Caki2 (cell line): ENCODE results near the gene TEX261. TPM values are rescaled to one million over a fixed set of nuclear protein-coding genes. Genes with fewer than 3 reads are reported as not detected.

ENCODE experiments used
- DNase-seq: peaks from one replicate; pipeline ENCODE4 v3.0.0-alpha.2; 2015; ENCODE audit warnings: low read depth
- in situ Hi-C: cut with HindIII; loops from 2 replicates; pipeline ENCODE4 v1.10.0; 2016; ENCODE audit warnings: low sequenced_read_pairs, low pct_unique_long_range_greater_than_20kb, mixed read lengths
- total RNA-seq: library from RNA; depleted of rRNA; stranded (reverse); fragments of >200 nt; shearing (Covaris generic); gene quantifications from 2 replicates; pipeline ENCODE4 v1.2.3, GENCODE V29; 2014; ENCODE audit warnings: low replicate concordance

Gene TEX261
- total RNA-seq, 1 experiment from 2014 or later: 33.2 TPM

DNA sequence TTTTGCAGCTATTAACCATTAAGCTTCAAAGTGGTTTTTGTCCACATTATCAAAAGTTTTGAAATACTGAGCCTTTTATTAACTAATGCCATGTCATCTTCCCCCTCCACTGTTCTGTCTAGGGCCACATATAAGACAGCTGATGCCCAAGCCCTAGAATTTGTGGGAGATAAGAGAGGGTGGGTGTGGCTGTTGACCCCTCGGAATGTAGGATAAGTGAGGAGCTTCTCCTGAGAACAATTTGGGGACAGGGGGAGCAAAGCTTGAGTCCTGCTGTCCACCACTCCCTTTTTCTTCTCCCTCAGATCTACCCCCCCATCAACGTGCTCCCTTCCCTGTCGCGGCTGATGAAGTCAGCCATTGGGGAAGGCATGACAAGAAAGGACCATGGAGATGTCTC is 30.5 kb downstream of the TEX261 start:
- in situ Hi-C loops: no loop called here
- no peak for DNase-seq

DNA sequence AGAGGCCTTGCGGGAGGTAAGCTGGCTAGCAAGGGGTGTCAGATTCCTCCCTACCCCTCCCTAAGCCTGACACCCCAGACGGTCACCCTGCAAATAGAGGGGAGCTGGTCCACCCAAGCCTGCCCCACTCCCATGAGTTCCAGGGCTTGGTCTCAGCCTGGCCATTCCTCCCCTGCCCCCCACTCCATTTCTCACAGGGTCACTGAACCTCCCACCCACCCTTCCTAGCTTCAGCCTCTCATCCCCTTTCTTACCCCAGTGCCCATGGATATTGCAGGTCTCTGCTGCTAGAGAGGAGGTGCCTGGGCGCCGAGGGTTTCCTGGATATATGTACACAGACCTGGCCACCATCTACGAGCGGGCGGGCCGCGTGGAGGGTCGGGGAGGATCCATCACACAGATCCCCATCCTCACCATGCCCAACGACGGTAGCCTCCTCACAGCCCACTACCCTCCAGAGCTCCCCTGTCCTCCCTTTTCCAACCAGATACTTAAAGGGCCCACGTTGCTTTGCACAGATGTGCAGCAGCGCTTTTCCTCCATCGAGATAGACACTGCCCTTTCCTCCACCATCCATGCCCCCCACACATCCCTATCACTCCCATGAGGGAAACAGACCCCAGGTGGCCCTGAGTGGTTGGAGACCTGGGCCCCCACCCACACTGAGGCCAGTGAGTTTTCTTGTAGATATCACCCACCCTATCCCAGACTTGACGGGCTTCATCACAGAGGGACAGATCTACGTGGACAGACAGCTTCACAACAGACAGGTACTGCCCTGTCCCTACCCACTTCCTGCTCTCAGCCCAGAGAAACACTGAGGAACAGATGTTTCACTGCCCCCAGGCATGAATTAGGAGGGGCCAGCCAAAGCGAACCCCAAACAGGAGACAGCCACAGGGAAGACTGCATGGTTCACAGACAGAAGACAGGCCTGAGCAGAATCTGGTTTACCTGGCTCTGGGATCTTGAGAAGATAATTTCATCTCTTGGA is 31.5 kb downstream of the TEX261 start:
- DNase-seq: no peak
- in situ Hi-C loops: no loop called here

DNA sequence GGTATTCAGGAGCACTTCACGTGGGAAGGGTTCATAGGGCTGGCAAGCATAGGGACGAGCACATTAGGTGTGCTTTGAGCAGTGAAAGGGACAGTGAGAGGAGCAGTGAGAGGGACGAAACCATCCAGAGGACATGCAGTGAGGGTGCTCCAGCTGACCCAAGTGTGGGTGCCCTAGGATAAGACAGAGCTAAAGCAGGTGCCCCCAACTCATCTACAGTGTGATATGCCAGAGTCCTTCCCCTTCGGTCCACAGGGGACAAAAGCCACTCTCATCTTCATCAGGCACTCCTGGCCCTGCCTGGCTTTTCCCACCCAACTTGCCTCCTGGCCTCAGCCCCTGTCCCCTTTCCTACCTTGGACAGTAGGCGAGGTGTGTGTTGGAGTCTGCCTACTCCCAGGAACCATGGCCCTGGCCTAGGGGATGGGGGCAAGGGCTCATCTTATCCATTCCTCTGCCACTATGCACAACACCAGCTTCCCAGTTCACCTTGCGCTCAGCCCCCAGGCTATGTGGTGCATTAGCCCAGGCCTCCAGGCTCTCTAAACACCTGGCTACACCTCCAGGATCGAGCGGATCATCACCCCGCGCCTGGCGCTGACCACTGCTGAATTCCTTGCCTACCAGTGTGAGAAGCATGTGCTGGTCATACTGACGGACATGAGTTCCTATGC is 32.3 kb downstream of the TEX261 start:
- DNase-seq: no peak
- in situ Hi-C loops: no loop called here

DNA sequence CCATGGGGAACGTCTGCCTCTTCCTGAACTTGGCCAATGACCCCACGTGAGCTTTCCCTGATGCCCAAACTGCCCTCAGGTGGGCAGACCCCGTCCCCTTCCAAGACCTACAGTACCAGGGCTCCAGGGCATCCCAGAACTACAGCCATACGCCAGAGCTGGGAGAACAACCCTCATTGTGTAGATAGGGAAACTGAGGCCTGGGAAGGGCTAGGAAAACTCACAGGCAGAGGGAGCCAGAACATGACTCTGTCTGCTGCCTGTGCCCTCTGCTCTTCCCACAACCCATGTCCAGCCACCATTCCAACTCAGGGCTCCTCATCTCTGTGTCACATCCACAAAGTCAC is 33.1 kb downstream of the TEX261 start:
- no peak for DNase-seq
- in situ Hi-C loops: no loop called here

DNA sequence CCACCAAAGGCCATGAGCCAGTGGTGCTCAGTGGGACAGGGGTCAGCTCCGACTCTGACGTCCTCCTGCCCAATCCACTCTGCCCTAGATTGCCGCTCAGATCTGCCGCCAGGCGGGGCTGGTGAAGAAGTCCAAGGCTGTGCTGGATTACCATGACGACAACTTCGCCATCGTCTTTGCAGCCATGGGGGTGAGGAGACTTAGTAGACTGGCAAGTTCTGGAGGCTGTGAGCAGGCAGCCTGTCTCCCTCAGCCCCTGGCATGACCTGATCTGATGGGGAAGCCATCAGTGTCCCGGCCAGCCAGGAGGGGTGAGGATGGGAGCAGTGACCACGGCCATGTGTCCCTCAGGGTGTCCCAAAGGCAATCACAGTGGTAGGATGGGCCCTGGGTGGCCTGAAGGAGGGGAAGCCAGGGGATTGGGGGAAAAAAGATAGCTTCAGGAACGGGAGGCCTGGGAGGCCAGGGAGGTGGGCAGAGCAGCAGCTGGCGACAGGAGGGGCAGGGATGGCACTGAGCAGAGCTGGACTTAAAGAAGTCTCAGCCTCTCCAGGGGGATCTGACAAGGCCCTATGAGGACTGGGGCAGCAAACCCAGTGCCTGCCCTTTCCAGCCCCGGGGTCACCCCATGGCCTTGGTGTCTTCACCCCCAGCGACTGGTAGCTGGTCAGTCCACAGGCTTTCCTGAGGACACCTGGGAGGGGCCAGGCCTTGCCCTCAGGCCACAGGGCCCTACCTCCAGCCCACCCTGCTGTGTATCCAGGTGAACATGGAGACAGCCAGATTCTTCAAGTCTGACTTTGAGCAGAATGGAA is 33.6 kb downstream of the TEX261 start:
- in situ Hi-C loops: no loop called here
- DNase-seq: no peak

DNA sequence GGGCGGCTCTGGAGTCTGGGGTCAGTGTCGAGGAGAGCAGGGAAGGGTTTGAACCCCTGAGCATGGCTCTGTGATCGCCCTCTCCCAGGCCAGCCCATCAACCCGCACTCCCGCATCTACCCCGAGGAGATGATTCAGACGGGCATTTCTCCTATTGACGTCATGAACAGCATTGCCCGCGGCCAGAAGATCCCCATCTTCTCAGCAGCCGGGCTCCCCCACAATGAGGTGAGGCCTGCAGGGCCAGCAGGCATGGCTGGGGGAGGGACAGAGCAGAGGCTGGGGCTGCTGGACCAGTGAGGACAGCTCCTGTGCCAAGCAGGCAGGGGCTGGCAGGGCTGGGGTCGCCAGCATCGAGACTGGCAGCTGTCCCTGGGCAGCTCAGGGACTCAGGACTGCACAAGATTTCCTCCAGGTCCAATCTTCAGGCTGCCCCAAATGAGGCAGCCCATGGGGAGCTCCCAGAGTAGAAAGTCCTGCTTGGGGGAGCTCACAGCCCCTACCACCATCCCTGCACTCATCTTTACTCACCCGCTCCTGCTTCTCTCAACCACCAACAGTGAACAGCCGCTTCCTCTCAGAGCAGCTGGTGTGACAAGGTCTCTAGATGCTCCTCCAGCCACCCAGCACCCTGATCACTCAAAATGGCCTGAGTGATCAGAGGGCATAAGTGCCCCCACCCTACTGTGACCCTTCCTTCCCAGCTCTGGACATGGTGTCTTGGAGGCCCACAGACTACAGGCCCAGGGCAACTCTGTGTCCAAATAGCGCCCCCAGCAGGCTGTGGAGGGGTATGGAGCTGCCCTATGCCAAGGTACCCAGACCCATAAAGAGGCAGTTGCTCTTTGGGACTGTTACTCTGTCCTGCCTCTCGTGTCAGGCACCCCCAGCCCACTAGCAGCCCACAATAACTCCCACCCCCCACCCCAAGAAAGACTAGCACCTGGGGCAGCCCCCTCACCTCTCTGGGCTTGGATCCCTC is 34.5 kb downstream of the TEX261 start:
- in situ Hi-C loops: no loop called here
- DNase-seq: no peak

DNA sequence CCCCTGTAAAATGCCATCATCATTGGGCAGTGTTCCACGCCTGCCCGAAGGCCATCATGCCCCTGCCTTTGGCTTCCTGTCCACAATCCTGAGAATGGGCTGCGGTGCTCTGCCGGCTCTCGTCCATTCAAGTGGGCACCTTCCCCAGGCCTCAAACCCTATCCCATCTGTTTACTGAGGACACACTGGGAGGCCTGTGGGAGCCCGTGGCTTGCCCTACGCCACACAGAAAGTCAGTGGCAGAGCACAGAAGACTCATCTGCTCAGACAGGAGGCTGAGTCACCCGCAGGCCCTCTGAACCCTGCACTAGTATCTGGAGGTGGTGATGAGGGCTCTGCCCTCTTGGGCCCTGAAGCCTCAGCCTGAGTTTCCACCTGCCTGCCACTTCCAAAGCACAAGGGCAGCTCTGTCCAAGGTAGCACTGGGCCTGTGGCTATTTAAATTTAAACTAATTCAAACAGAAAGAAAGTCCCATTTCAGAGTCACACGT is 35.4 kb downstream of the TEX261 start:
- in situ Hi-C loops: no loop called here

DNA sequence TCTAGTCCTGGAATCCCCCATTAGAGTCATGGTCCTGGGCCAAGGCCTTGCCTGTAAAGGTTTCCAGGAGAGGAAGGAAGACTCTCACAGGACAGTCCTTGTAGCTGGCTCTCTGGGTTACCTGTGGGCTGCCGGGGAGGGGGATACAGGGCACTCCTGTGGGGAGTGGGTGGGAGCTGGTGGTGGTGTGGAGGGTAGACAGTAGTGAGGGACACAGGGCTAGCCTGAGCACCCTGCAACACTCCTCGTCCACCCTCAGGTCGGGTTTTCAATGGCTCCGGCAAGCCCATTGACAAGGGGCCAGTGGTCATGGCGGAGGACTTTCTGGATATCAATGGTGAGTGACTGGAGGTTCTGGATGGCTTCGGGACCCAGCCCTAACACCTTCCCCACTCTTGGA is 35.9 kb downstream of the TEX261 start:
- in situ Hi-C loops: no loop called here

More for the DNA sequence above, 35.4 kb downstream of the TEX261 start:
- DNase-seq: no peak

DNA sequence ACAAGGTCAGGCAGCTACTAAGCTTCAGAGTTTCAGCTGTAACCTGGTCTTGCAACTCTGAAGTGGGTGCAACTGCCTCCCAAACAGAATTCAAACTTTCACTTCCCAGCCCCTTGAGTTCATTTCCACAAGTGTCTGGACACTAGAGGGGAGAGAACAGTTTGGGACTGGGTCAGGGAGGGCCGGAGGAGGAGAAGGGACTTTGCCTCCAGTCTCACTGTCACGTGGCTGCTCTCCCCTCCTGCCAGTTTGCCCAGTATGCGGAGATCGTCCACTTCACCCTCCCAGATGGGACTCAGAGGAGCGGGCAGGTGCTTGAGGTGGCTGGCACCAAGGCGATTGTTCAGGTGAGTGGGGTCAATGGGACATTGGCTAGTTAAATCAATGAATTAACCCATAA is 36.9 kb downstream of the TEX261 start:
- DNase-seq: no peak
- in situ Hi-C loops: no loop called here

More for the DNA sequence above, 35.9 kb downstream of the TEX261 start:
- DNase-seq: no peak

DNA sequence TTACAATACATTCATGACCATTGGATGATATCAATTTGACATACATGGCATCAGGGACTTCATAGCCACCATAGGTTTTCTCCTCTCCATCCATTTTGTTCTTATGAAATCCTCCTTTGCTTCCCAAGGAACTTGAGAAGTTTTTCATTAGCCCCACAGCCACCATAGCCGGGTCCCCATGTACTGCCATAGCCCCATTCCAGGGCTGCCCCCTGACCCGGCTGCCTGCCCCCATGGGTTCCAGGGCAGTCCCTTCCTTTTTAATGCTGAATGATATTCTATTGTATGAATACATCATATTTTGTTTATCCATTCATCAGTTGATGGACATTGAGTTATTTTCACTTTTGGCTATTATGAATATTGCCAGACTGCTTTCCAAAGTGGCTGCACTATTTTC is 38.5 kb downstream of the TEX261 start:
- DNase-seq: no peak
- in situ Hi-C loops: no loop called here

DNA sequence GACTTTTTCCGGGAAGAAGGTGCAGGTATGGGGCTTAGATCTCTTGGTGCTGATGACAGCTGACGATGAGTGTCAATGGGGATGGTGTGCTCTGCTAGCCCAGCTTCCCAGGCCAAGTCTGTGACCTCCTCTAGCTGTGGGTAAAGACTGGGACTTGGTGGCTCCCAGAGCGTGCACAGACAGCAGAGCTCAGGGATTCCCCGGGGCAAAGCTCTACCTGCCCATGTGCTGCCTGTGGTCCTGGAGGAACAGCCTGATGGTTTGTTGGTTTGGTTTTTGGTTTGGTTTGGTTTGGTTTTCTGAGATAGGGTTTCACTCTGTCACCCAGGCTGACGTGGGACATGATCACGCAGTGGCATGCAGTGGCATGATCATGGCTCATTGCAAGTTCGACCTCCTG is 39.8 kb downstream of the TEX261 start:
- DNase-seq: no peak
- in situ Hi-C loops: no loop called here

DNA sequence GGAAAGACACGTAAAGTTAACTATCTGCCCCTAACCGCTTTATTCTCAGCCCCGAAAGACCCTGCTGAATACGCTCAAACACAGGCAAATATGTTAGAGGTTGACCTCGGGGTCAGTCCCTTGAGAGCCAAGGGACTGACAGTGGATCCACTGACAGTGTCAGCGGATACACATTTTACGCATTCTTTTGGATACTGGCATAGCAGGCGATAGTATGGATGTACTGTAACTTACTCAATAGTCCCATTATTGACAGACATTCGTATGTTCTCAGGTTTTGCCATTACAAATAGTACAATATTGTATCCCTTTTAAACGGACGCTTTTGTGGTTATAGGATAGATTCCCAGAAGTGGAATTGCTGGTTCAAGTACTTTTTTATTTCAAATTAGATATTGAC is 45.6 kb downstream of the TEX261 start:
- no peak for DNase-seq
- in situ Hi-C loops: no loop called here

DNA sequence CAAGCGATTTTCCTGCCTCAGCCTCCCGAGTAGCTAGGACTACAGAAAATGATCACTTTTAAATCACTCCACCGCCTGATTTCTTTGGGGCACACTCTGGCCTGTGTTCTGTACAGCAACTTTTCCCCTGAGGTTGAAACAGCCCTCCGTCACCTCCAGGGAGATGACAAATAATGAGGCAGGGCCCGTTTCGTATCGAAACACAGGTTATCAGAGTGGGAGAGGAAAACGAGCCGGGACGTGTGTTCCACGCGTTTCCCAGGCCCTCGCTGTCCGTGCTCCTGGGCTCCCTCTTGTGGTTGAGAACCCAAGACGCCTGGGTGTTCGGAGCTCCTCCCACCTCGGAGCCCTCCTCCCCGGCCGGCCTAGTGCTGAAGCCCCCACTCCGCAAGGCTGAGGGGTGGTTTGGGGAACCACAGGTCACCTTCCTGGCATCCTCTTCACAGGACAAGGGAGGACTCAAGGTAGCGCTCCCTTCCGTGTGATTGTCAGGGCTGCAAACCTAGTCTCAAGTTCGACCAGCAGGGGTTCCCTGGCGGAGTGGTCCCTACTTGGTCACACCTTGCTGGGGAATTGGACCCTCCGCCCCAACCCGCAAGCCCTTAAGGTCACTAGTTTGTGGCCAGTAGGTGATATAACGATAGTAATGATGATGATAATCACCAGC is 46.2 kb downstream of the TEX261 start:
- DNase-seq: peak; percentile 69

DNA sequence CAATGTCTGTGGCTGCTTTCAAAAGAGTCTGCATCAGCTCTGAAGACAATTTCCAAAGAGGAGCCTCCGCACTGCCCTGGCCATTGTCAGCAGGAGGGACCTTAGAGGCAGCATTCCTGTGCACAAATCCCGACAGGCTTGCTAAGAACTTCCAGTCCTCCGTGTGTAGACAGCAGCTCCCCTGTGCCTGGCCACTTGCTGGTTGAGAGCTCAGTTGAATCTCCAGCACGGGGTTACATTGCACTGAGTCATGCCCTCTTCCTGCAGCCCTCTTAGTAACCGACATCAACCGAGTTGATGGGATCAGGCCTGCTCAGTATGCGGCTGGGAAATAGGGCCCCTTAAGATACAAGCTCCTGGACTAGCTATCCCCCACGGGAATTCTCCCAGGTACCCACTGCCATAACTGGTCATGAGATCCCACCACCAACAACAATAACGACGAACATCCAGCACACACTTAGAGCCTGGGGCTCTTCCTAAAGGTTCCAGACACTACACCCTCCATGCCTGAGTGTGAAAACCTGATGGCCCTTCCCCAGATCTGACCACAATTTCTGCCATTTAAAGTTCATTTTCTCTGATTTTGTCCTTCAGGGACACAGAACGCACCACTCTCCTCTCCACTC is 47.0 kb downstream of the TEX261 start:
- in situ Hi-C loops: no loop called here
- peak; percentile 56 for DNase-seq

More for the DNA sequence above, 46.2 kb downstream of the TEX261 start:
- in situ Hi-C loops: no loop called here

DNA sequence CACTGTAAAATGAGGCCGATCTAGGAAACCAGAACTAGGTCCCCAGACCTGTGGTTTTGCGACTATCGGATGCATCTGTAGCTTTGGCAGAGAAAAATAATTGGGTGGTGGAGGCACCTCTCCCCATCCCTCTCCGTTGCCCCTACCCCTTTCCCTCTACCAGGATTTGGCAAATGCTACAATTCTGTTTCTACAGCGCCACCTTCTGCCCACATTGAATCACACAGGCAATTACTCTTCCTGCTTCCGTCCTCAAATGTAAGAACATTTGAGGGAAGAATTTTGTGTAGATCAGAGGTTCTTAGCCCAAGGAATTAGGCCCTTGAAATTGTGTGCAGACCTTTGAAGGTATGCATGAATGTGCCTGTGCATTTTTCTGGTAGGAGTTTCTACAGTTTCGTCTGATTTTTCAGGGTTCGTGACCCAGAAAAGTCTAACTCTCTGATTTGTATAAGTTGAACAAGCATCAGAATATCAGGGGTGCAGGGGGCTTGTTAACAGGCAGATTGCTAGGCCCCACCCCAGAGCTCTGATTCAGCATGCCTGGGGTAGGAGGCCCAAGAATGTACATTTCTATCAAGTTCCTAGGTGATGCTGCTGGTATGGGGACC is 47.7 kb downstream of the TEX261 start:
- peak; percentile 59 for DNase-seq
- in situ Hi-C loops: no loop called here

DNA sequence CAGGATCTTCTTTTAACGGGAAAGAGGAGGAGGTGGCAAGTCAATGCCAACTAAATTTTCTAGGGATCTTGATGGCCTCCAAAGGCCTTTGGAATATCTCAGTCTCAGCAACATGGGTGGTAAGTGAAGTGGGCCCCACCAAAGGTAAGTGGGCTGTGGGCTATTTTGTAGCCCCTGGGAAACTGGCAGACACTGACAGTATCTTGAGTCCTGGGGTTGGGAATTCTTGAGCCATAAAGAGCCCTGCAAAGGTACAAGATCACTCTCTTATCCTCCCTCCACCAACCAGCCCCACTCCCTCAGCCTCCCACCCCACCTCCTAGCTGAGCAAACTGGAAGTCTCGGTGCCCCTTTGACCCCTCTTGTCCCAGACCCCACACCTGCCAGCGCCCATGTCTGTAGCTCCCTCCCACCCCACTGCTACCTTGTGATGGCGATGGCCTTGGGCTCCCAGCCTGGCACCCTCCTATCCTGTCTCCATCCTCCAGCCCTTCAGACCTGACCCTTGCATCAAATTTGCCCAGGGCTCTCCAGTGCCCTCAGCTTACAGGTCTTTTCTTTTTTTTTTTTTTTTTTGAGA is 50.5 kb downstream of the TEX261 start:
- in situ Hi-C loops: no loop called here
- DNase-seq: no peak
